Measurements from ENCODE around the gene SPAG16. TPM values are rescaled to one million over a fixed set of nuclear protein-coding genes. Genes with fewer than 3 reads are reported as not detected.

The SPAG16 gene
- polyA plus RNA-seq, 1 of the 3 experiments (the other 2 are of a cell fraction) = 29.5 TPM

DNA sequence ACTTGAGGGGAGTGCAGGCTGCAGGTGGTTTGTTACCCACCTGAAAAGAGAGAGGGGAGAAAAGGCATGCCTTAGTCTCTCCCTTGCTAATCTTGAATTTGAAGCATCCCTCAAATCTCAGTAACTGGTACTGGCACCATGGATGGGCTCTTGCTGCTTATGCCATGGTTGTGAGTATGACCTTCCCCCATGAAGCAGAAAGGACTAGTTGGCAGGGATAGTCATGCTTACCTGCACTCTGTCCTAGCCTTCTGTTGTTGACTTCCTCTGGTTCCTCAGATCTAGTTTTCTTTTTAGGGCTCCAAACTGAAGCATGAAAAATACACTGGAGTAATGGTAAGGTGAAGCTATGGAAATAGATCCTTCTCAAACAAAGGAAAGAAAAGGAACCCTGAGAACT, 191.2 kb downstream of the SPAG16 start:
- Histone ChIP-seq H3K9me3 (no peaks in the 10 kb centered on the region), H3K27ac (ENCODE audit: low read depth in 2 of 2, low read length in 1 of 2) (no peak overlapping the region), H3F3A (replicated peaks; ENCODE audit: insufficient read depth) (no peaks in the 10 kb centered on the region), H3K27me3 (ENCODE audit: insufficient read depth) (no peaks in the 10 kb centered on the region), H3K79me2 (ENCODE audit: insufficient read depth) (no peaks in the 10 kb centered on the region), H3K9me2 (no peaks in the 10 kb centered on the region), H3K4me3 (ENCODE audit: low read depth in 2 of 2, low read length in 1 of 2) (no peak overlapping the region), H3K9ac (no peak overlapping the region), H2AFZ (ENCODE audit: low read depth) (no peak overlapping the region), H3K4me2 (no peak overlapping the region), H3K36me3 (replicated peaks in 1 of 2; ENCODE audit: control insufficient read depth in 1 of 2, insufficient read depth in 2 of 2, low read length in 1 of 2) (no peaks in the 10 kb centered on the region), H3K4me1 (ENCODE audit: control insufficient read depth in 1 of 2, insufficient read depth in 2 of 2, low read depth in 1 of 2, low read length in 1 of 2) (no peaks in the 10 kb centered on the region), H4K20me1 (ENCODE audit: insufficient read depth) (no peaks in the 10 kb centered on the region)
- ChIA-PET CTCF (no interaction called here), POLR2A (no interaction called here)
- DNase-seq = no peak
- TF ChIP-seq CHD2 (IDR thresholded peaks at IDR 0.05; ENCODE audit: low read length, partially characterized antibody) (no peak), ELF1 (IDR thresholded peaks at IDR 0.05) (no peak), NRF1 (IDR thresholded peaks at IDR 0.05; ENCODE audit: low read depth, low read length) (no peak), POLR2AphosphoS5 (IDR thresholded peaks at IDR 0.05; ENCODE audit: low read depth, low read length) (no peak), YY1 (IDR thresholded peaks at IDR 0.05; ENCODE audit: low read depth) (no peak), FOSL2 (IDR thresholded peaks at IDR 0.05; ENCODE audit: borderline replicate concordance, low read depth) (no peak), EP300 (IDR thresholded peaks at IDR 0.05; ENCODE audit: borderline replicate concordance in 1 of 2, low read depth in 1 of 2, low read length in 1 of 2) (no peak)
- TF ChIP-seq, protein P1, sequence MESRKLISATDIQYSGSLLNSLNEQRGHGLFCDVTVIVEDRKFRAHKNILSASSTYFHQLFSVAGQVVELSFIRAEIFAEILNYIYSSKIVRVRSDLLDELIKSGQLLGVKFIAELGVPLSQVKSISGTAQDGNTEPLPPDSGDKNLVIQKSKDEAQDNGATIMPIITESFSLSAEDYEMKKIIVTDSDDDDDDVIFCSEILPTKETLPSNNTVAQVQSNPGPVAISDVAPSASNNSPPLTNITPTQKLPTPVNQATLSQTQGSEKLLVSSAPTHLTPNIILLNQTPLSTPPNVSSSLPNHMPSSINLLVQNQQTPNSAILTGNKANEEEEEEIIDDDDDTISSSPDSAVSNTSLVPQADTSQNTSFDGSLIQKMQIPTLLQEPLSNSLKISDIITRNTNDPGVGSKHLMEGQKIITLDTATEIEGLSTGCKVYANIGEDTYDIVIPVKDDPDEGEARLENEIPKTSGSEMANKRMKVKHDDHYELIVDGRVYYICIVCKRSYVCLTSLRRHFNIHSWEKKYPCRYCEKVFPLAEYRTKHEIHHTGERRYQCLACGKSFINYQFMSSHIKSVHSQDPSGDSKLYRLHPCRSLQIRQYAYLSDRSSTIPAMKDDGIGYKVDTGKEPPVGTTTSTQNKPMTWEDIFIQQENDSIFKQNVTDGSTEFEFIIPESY (IDR thresholded peaks at IDR 0.05; ENCODE audit: borderline replicate concordance, low read depth) = no peak

DNA sequence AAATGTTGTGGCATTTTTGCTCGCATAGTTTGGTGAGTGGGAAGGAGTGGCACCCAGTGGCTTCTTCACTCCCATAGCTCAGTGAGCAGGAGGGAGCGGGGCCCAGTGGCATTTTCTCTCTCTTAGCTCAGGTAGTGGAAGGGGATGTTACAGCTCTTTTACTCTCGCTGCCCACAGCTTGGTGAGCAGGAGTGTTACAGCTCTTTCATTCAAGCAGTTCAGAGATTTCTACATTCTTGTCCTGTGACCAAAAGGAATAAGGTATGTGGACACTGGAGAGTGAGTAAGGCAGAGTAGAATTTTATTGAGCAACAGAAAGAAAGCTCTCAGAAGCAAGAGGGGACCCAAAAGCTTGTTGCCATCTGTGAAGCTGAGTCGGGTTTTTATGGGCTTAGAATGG, 192.4 kb downstream of the SPAG16 start:
- Histone ChIP-seq H3K27ac (ENCODE audit: low read depth in 2 of 2, low read length in 1 of 2) (no peak overlapping the region), H4K20me1 (ENCODE audit: insufficient read depth) (no peaks in the 10 kb centered on the region), H3K79me2 (ENCODE audit: insufficient read depth) (no peaks in the 10 kb centered on the region), H2AFZ (ENCODE audit: low read depth) (no peak overlapping the region), H3K27me3 (ENCODE audit: insufficient read depth) (no peaks in the 10 kb centered on the region), H3K36me3 (replicated peaks in 1 of 2; ENCODE audit: control insufficient read depth in 1 of 2, insufficient read depth in 2 of 2, low read length in 1 of 2) (no peaks in the 10 kb centered on the region), H3K4me3 (ENCODE audit: low read depth in 2 of 2, low read length in 1 of 2) (no peak overlapping the region), H3F3A (replicated peaks; ENCODE audit: insufficient read depth) (no peaks in the 10 kb centered on the region), H3K9me3 (no peaks in the 10 kb centered on the region), H3K4me1 (ENCODE audit: control insufficient read depth in 1 of 2, insufficient read depth in 2 of 2, low read depth in 1 of 2, low read length in 1 of 2) (no peaks in the 10 kb centered on the region), H3K9me2 (no peaks in the 10 kb centered on the region), H3K9ac (no peak overlapping the region), H3K4me2 (no peak overlapping the region)
- CTCF ChIA-PET = no interaction called here
- DNase-seq = no peak
- POLR2A ChIA-PET = no interaction called here
- 10% methylated on average over 4 of the region's 4 CpGs for WGBS (ENCODE audit: low lambda C conversion rate)
- TF ChIP-seq FOSL2 (IDR thresholded peaks at IDR 0.05; ENCODE audit: borderline replicate concordance, low read depth) (no peak), TEAD4 (IDR thresholded peaks at IDR 0.05; ENCODE audit: borderline replicate concordance, insufficient read depth) (no peak), MXI1 (IDR thresholded peaks at IDR 0.05; ENCODE audit: low read depth, low read length) (no peak), YY1 (IDR thresholded peaks at IDR 0.05; ENCODE audit: low read depth) (no peak), RFX5 (IDR thresholded peaks at IDR 0.05; ENCODE audit: low read length) (no peak), SMC3 (IDR thresholded peaks at IDR 0.05; ENCODE audit: low read depth, low read length) (no peak), ELF1 (IDR thresholded peaks at IDR 0.05) (no peak), CHD2 (IDR thresholded peaks at IDR 0.05; ENCODE audit: low read length, partially characterized antibody) (no peak)
- TF ChIP-seq, protein P2, sequence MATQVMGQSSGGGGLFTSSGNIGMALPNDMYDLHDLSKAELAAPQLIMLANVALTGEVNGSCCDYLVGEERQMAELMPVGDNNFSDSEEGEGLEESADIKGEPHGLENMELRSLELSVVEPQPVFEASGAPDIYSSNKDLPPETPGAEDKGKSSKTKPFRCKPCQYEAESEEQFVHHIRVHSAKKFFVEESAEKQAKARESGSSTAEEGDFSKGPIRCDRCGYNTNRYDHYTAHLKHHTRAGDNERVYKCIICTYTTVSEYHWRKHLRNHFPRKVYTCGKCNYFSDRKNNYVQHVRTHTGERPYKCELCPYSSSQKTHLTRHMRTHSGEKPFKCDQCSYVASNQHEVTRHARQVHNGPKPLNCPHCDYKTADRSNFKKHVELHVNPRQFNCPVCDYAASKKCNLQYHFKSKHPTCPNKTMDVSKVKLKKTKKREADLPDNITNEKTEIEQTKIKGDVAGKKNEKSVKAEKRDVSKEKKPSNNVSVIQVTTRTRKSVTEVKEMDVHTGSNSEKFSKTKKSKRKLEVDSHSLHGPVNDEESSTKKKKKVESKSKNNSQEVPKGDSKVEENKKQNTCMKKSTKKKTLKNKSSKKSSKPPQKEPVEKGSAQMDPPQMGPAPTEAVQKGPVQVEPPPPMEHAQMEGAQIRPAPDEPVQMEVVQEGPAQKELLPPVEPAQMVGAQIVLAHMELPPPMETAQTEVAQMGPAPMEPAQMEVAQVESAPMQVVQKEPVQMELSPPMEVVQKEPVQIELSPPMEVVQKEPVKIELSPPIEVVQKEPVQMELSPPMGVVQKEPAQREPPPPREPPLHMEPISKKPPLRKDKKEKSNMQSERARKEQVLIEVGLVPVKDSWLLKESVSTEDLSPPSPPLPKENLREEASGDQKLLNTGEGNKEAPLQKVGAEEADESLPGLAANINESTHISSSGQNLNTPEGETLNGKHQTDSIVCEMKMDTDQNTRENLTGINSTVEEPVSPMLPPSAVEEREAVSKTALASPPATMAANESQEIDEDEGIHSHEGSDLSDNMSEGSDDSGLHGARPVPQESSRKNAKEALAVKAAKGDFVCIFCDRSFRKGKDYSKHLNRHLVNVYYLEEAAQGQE (IDR thresholded peaks at IDR 0.05; ENCODE audit: low read depth, low read length) = no peak
- TF ChIP-seq, protein P3, sequence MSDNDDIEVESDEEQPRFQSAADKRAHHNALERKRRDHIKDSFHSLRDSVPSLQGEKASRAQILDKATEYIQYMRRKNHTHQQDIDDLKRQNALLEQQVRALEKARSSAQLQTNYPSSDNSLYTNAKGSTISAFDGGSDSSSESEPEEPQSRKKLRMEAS (IDR thresholded peaks at IDR 0.05; ENCODE audit: low read depth) = no peak
- TF ChIP-seq, protein P4, sequence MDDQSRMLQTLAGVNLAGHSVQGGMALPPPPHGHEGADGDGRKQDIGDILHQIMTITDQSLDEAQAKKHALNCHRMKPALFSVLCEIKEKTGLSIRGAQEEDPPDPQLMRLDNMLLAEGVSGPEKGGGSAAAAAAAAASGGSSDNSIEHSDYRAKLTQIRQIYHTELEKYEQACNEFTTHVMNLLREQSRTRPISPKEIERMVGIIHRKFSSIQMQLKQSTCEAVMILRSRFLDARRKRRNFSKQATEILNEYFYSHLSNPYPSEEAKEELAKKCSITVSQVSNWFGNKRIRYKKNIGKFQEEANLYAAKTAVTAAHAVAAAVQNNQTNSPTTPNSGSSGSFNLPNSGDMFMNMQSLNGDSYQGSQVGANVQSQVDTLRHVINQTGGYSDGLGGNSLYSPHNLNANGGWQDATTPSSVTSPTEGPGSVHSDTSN (IDR thresholded peaks at IDR 0.05) = no peak
